SK-N-SH (cell line): ENCODE data around the gene PLCL2.

Experiments used
- CHD2 ChIP-seq: fragments of 150-350 bp; IDR thresholded peaks from 2 replicates; pipeline ENCODE4 v1.6.1; 2018; ENCODE audit warnings: low read length; ENCODE audit not compliant: partially characterized antibody
- EZH2phosphoT487 ChIP-seq: fragments of 200-600 bp; sonication (generic); IDR thresholded peaks from 2 replicates; pipeline ENCODE4 v1.6.1; 2017; ENCODE audit warnings: low read depth, mixed run types, mild to moderate bottlenecking, antibody characterized with exemption, moderate library complexity, borderline replicate concordance
- GATA2 ChIP-seq: sonication (generic); formaldehyde crosslinking; IDR thresholded peaks from 2 replicates; pipeline ENCODE4 v1.5.0; 2020; ENCODE audit warnings: mild to moderate bottlenecking, missing genetic modification reagents
- RCOR1 ChIP-seq: fragments of 150-350 bp; IDR thresholded peaks from 2 replicates; pipeline ENCODE4 v1.6.1; 2017; ENCODE audit warnings: antibody characterized with exemption, low read length
- SIN3A ChIP-seq: IDR thresholded peaks from 2 replicates; pipeline ENCODE4 v1.6.1; 2012; ENCODE audit warnings: low read depth, mild to moderate bottlenecking, low read length, moderate library complexity, borderline replicate concordance
- TF ChIP-seq, protein P1 (sequence below): fragments of 200-600 bp; sonication (generic); IDR thresholded peaks from 2 replicates; pipeline ENCODE4 v1.6.1; 2017; ENCODE audit warnings: antibody characterized with exemption, mild to moderate bottlenecking, moderate library complexity

DNA sequence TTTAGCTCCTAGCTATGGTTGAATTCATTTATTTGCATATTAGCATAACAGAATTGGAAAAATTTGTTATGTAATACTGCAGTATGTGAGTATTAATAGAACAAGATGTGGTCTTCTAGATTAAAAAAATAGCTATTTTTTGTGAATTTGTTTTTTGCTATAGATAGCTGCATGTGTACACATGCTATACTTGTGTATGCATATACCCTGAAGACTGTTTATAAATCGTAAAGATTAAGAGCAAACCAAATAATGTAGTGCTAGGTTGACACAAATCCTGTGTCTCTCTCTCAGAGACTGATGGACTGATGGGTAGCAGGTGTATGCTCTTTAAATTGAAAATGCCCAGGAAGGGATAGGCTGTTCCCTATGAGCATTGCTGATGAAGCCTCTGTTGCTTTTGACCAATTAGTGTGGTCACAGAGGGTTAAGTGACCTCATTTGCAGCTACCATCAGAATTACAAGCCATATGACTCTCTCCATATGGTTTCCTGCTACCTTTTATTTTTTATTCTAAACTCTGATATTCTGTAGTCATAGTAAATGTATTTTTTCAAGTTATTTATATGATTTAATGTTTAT lies 9.0 kb downstream of the PLCL2 start:
- TF ChIP-seq EZH2phosphoT487 (no peak), RCOR1 (no peak), GATA2 (CRISPR knock-in tag) (no peak), CHD2 (no peak), SIN3A (no peak)
- TF ChIP-seq, protein P1, sequence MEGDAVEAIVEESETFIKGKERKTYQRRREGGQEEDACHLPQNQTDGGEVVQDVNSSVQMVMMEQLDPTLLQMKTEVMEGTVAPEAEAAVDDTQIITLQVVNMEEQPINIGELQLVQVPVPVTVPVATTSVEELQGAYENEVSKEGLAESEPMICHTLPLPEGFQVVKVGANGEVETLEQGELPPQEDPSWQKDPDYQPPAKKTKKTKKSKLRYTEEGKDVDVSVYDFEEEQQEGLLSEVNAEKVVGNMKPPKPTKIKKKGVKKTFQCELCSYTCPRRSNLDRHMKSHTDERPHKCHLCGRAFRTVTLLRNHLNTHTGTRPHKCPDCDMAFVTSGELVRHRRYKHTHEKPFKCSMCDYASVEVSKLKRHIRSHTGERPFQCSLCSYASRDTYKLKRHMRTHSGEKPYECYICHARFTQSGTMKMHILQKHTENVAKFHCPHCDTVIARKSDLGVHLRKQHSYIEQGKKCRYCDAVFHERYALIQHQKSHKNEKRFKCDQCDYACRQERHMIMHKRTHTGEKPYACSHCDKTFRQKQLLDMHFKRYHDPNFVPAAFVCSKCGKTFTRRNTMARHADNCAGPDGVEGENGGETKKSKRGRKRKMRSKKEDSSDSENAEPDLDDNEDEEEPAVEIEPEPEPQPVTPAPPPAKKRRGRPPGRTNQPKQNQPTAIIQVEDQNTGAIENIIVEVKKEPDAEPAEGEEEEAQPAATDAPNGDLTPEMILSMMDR = no peak
